Lower leg skin (tissue), 3 donors: Measurements from ENCODE around the gene ARHGAP19.

ENCODE experiments used
- POLR2A ChIP-seq, 2 donors: fragments of 450-650 bp; IDR thresholded peaks; one replicate each; pipeline ENCODE4 v1.6.1; 2016 to 2017; ENCODE audit warnings: antibody characterized with exemption in 2 of 2, mild to moderate bottlenecking in 1 of 2, moderate library complexity in 1 of 2
- TF ChIP-seq, protein P1 (sequence below), 3 donors: fragments of 450-650 bp; IDR thresholded peaks; one replicate each; pipeline ENCODE4 v1.5.1; 2016; ENCODE audit warnings: antibody characterized with exemption in 3 of 3, mild to moderate bottlenecking in 3 of 3, moderate library complexity in 2 of 3

DNA sequence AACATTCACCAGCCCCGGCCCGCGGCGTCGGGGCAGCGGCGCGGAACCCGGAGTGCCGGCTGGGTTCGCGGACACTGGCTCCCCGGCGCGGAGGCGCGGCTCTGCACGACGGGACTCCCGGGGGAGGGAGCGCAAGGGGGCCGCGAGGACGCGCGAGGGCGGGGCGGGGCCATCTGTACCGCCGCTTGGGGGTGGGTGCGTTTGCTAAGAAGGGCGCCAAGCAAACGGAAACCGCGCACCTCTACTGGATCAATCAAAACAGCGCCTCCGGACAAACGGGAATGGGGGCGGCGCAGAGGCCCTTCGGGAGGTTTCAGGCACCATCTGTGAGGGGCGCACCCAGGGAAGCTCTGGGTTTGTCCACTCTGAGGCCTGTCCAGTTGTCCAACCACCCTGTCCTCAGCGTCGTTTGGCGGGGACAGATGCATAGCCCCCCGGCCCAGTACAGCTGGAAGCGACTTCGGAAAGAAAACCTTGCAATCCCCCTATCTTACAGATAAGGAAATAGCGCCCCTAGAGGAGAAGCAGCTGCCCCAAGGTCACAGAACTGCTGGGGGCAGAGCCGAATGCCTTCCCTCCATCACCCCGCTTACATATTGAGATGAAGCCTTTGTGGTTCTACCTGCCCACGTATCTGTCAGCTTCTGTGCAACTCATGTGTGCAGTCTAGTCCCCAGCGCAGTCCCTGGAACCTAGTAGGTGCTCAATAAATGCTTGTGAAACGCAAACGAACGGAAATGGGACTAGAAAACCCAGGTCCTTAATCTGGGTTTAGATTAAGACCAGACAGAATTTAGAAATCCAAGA, 96.0 kb downstream of the ARHGAP19 start:
- TF ChIP-seq, protein P1, sequence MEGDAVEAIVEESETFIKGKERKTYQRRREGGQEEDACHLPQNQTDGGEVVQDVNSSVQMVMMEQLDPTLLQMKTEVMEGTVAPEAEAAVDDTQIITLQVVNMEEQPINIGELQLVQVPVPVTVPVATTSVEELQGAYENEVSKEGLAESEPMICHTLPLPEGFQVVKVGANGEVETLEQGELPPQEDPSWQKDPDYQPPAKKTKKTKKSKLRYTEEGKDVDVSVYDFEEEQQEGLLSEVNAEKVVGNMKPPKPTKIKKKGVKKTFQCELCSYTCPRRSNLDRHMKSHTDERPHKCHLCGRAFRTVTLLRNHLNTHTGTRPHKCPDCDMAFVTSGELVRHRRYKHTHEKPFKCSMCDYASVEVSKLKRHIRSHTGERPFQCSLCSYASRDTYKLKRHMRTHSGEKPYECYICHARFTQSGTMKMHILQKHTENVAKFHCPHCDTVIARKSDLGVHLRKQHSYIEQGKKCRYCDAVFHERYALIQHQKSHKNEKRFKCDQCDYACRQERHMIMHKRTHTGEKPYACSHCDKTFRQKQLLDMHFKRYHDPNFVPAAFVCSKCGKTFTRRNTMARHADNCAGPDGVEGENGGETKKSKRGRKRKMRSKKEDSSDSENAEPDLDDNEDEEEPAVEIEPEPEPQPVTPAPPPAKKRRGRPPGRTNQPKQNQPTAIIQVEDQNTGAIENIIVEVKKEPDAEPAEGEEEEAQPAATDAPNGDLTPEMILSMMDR (IDR thresholded peaks at IDR 0.05): no peak
- no peak for TF ChIP-seq POLR2A (IDR thresholded peaks at IDR 0.05)
